Measurements from ENCODE around the gene GPR68.

GRCh38 chr14:91223028-91223783 is 21.3 kb downstream of the GPR68 start:
- TF ChIP-seq CTCF (IDR thresholded peaks at IDR 0.05; ENCODE audit: poor library complexity, severe bottlenecking), result no peak
- TF ChIP-seq TAF1 (IDR thresholded peaks at IDR 0.05; ENCODE audit: low read depth), result no peak
- TF ChIP-seq EZH2 (IDR thresholded peaks at IDR 0.05; ENCODE audit: borderline replicate concordance, insufficient read depth, low read length, poor library complexity, severe bottlenecking), result no peak
- no peak for TF ChIP-seq RAD21 (conservative IDR thresholded peaks at IDR 0.05)
- TF ChIP-seq POLR2AphosphoS5 (IDR thresholded peaks at IDR 0.05), result no peak

All from neural cell (in vitro differentiated cells).